ENCODE results near the gene NLN.

- no peak for TF ChIP-seq ZNF239 (tag by site-specific recombination; IDR thresholded peaks at IDR 0.05)
- TF ChIP-seq SETDB1 (IDR thresholded peaks at IDR 0.05; ENCODE audit: insufficient read length, low read length): no peak
- no peak for TF ChIP-seq ZNF121 (tag by site-specific recombination; IDR thresholded peaks at IDR 0.05)
- no peak for TF ChIP-seq KLF10 (tag by site-specific recombination; IDR thresholded peaks at IDR 0.05)
- TF ChIP-seq CTCF (tag by site-specific recombination; IDR thresholded peaks at IDR 0.05): no peak
- no peak for TF ChIP-seq ZNF624 (tag by site-specific recombination; IDR thresholded peaks at IDR 0.05)
Observed at GRCh38 chr5:65730910-65731309, 8.9 kb downstream of the NLN start.
